SJCRH30 (cell line): ENCODE results near the gene HSPG2. TPM values are rescaled to one million over a fixed set of nuclear protein-coding genes. Genes with fewer than 3 reads are reported as not detected.
A peak's percentile ranks its signal among the peaks of the same experiment; 100 is the strongest.

Experiments used
- DNase-seq, 2 experiments: peaks; one replicate each; pipeline ENCODE4 v3.0.0-alpha.2; 2015 to 2020
- H3K27ac ChIP-seq: fragments of 250-450 bp; sonication (Bioruptor Pico); 2 replicates; pipeline ENCODE4 v1.5.1; 2020; ENCODE audit warnings: mild to moderate bottlenecking, moderate library complexity
- H3K27me3 ChIP-seq: fragments of 250-450 bp; sonication (Bioruptor Pico); 2 replicates; pipeline ENCODE4 v1.5.1; 2020; ENCODE audit warnings: mild to moderate bottlenecking, moderate library complexity
- H3K36me3 ChIP-seq: fragments of 250-450 bp; sonication (Bioruptor Pico); 2 replicates; pipeline ENCODE4 v1.5.1; 2020; ENCODE audit warnings: mild to moderate bottlenecking, moderate library complexity
- H3K4me1 ChIP-seq: fragments of 250-450 bp; sonication (Bioruptor Pico); 2 replicates; pipeline ENCODE4 v1.5.1; 2020; ENCODE audit warnings: mild to moderate bottlenecking, moderate library complexity
- H3K4me3 ChIP-seq: fragments of 250-450 bp; sonication (Bioruptor Pico); 2 replicates; pipeline ENCODE4 v1.5.1; 2020; ENCODE audit warnings: mild to moderate bottlenecking, moderate library complexity
- H3K9me3 ChIP-seq: fragments of 250-450 bp; sonication (Bioruptor Pico); replicated peaks from 2 replicates; pipeline ENCODE4 v1.5.1; 2020; ENCODE audit warnings: mild to moderate bottlenecking, moderate library complexity
- total RNA-seq: library from RNA; depleted of rRNA; stranded (reverse); fragments of >200 nt; shearing (Covaris generic); gene quantifications from 2 replicates; pipeline ENCODE4 v1.2.3, GENCODE V29; 2014

HSPG2 gene
- total RNA-seq, 1 experiment from 2014 or later, result 84.0 TPM

- no peaks in the 10 kb centered on the region for H3K9me3 ChIP-seq
- H3K36me3 ChIP-seq, result peaks cover 24% of the 10 kb centered on the region
- no peak overlapping the region for H3K4me3 ChIP-seq
- H3K27ac ChIP-seq, result no peak overlapping the region
- peaks cover 45% of the 10 kb centered on the region for H3K4me1 ChIP-seq
- no peak for DNase-seq
- H3K27me3 ChIP-seq, result no peaks in the 10 kb centered on the region
These were observed 30.7 kb downstream of the HSPG2 start for GRCh38 chr1:21906173-21907078.

GRCh38 chr1:21904704-21905520 is 32.2 kb downstream of the HSPG2 start:
- peak in 1 of 2 experiments; percentile 52 for DNase-seq
- peaks cover 43% of the 10 kb centered on the region for H3K4me1 ChIP-seq

DNA sequence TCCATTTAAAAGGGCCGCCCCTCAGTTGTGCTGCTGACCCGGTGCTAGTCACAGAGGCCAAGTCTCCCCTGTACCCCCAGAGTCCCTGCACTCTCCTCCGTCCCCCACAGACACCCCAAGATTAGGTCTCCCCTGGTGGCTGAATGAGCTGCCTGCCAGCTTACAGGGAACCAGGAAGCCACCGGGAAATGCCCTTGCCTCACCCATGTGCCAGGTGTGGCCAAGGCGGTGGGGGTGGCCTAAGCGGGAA is 32.7 kb downstream of the HSPG2 start:
- Histone ChIP-seq H3K4me3 (no peak overlapping the region), H3K36me3 (peaks cover 34% of the 10 kb centered on the region), H3K27ac (peak overlapping the region; percentile 8; the same call in 1 of the 2 replicates), H3K9me3 (no peaks in the 10 kb centered on the region), H3K27me3 (no peaks in the 10 kb centered on the region), H3K4me1 (peaks cover 38% of the 10 kb centered on the region)
- DNase-seq, result no peak

More at GRCh38 chr1:21904704-21905520, 32.2 kb downstream of the HSPG2 start:
- Histone ChIP-seq H3K36me3 (peaks cover 32% of the 10 kb centered on the region), H3K27me3 (no peaks in the 10 kb centered on the region), H3K27ac (peak overlapping the region; percentile 8; the same call in 1 of the 2 replicates), H3K9me3 (no peaks in the 10 kb centered on the region), H3K4me3 (no peak overlapping the region)

- H3K27ac ChIP-seq, result no peak overlapping the region
- H3K9me3 ChIP-seq, result no peaks in the 10 kb centered on the region
- no peak for DNase-seq
- peaks cover 39% of the 10 kb centered on the region for H3K36me3 ChIP-seq
- no peaks in the 10 kb centered on the region for H3K27me3 ChIP-seq
- H3K4me1 ChIP-seq, result peaks cover 36% of the 10 kb centered on the region
- no peak overlapping the region for H3K4me3 ChIP-seq
These were observed 33.3 kb downstream of the HSPG2 start for GRCh38 chr1:21903638-21904453.

- no peaks in the 10 kb centered on the region for H3K9me3 ChIP-seq
- no peak overlapping the region for H3K4me3 ChIP-seq
- H3K4me1 ChIP-seq, result peaks cover 42% of the 10 kb centered on the region
- H3K27ac ChIP-seq, result peak overlapping the region; percentile 77
- DNase-seq, result no peak
- H3K27me3 ChIP-seq, result no peaks in the 10 kb centered on the region
- peaks cover 49% of the 10 kb centered on the region for H3K36me3 ChIP-seq
These were observed 34.8 kb downstream of the HSPG2 start for GRCh38 chr1:21902026-21903012.

GRCh38 chr1:21901473-21901847 is 35.6 kb downstream of the HSPG2 start:
- Histone ChIP-seq H3K4me3 (no peak overlapping the region), H3K9me3 (no peaks in the 10 kb centered on the region), H3K27me3 (no peaks in the 10 kb centered on the region), H3K27ac (peak overlapping the region; percentile 77), H3K36me3 (peaks cover 42% of the 10 kb centered on the region), H3K4me1 (peaks cover 50% of the 10 kb centered on the region)
- peak; percentile 78 to 88 for DNase-seq

DNA sequence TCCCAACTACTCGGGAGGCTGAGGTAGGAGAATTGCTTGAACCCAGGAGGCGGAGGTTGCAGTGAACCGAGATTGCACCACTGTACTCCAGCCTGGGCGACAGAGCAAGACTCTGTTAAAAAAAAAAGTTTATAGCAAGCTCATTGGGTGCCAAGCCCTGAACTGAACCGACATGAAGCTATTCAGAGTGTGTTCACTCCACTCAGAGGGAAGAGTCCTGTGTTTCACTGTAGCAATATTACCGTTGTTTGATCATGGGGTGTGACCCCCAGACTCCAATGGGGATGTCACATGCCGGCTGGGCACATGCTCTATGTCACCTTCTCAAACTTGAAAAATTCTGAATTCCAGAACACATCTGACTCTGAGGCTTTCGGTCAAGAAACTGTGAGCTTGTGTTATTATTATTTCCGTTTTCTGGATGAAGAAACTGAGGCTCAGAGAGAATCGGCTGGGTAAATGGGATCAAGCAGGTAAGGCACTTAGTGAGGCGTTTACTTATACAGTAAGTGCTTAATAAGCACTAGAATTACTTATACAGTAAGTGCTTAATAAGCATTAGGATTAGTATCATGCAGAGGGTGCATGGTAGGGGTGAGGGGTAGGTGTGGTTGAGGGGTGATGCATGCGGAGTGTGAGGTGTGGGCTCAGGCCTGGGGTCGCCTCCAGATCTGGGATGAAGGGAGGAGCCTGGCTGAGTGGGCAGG is 36.2 kb downstream of the HSPG2 start:
- Histone ChIP-seq H3K27me3 (no peaks in the 10 kb centered on the region), H3K36me3 (peaks cover 43% of the 10 kb centered on the region), H3K4me3 (no peak overlapping the region), H3K9me3 (no peaks in the 10 kb centered on the region), H3K27ac (peak overlapping the region; percentile 77), H3K4me1 (peaks cover 56% of the 10 kb centered on the region)
- DNase-seq, result no peak

- H3K27me3 ChIP-seq, result no peaks in the 10 kb centered on the region
- H3K4me1 ChIP-seq, result peaks cover 61% of the 10 kb centered on the region
- H3K27ac ChIP-seq, result 0 out of 2 replicates have a peak overlapping the region, but pooled peaks have one; percentile 3
- no peak overlapping the region for H3K4me3 ChIP-seq
- H3K9me3 ChIP-seq, result no peaks in the 10 kb centered on the region
- H3K36me3 ChIP-seq, result peaks cover 45% of the 10 kb centered on the region
- no peak for DNase-seq
These were observed 37.1 kb downstream of the HSPG2 start for GRCh38 chr1:21899987-21900386.

- H3K9me3 ChIP-seq, result no peaks in the 10 kb centered on the region
- H3K36me3 ChIP-seq, result peaks cover 47% of the 10 kb centered on the region
- H3K27me3 ChIP-seq, result no peaks in the 10 kb centered on the region
- no peak for DNase-seq
- no peak overlapping the region for H3K27ac ChIP-seq
- peaks cover 62% of the 10 kb centered on the region for H3K4me1 ChIP-seq
- no peak overlapping the region for H3K4me3 ChIP-seq
These were observed 37.8 kb downstream of the HSPG2 start for GRCh38 chr1:21899267-21899810.

DNA sequence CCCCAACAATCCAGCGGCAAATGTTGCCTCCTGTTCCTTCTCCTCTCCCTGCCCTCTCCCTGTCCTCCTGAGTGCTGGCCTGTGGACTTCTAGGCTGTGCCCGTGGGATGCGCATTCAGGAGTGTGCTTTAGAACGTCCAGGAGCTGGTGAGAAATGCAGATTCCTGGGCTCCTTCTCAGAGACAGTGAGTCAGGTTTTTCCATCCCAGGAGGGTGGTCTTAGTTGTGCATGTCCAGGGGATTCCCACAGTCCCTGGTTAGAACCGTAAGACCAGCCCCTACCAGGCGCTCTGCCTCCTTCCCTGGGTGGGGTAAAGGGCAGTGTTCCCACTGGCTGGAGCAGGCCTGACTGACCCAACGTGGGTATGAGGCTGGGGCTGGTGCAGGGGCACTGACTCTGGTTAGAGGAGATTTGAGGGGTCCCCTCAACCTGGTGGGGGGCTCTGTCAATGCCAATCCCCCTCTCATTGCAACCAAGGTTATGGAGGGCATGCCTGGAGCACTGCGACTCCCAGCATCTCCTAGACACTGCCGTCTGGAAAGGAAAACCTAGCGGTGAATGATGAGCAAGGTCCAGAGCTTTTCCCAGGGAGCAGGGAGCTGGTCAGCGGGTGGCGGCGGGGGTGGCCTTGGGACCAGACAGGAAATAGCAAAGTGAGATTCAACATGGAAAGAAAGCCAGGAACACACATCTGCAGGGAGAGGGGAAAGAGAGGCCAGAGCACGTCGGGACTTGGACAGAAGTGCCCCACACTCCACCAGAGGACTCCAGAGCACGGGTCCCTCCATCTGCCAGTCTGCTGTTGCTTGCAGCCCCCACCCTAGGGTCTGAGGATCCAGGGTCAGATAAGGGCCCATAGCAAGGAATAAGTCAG is 38.5 kb downstream of the HSPG2 start:
- peaks cover 47% of the 10 kb centered on the region for H3K36me3 ChIP-seq
- peaks cover 70% of the 10 kb centered on the region for H3K4me1 ChIP-seq
- no peak for DNase-seq
- H3K27me3 ChIP-seq, result no peaks in the 10 kb centered on the region
- no peak overlapping the region for H3K4me3 ChIP-seq
- no peak overlapping the region for H3K27ac ChIP-seq
- H3K9me3 ChIP-seq, result no peaks in the 10 kb centered on the region

GRCh38 chr1:21897844-21898243 is 39.3 kb downstream of the HSPG2 start:
- H3K36me3 ChIP-seq, result peaks cover 53% of the 10 kb centered on the region
- H3K4me1 ChIP-seq, result peaks cover 72% of the 10 kb centered on the region

More at GRCh38 chr1:21897844-21898243, 39.3 kb downstream of the HSPG2 start:
- Histone ChIP-seq H3K27ac (no peak overlapping the region), H3K9me3 (no peaks in the 10 kb centered on the region), H3K4me3 (no peak overlapping the region), H3K27me3 (no peaks in the 10 kb centered on the region)
- no peak for DNase-seq
